GM12873 (cell line): Measurements from ENCODE around the gene ZNF775.

Experiments used
- CTCF ChIP-seq: IDR thresholded peaks from 2 replicates; pipeline ENCODE4 v1.5.1; 2012; ENCODE audit warnings: low read depth, mild to moderate bottlenecking, moderate library complexity, low read length, control low read depth; ENCODE audit not compliant: insufficient read depth; ENCODE audit errors: missing control alignments

Gene ZNF775

GRCh38 chr7:150404805-150405583 lies 25.9 kb downstream of the ZNF775 start:
- peak; percentile 35 for TF ChIP-seq CTCF

- no peak for TF ChIP-seq CTCF
Measured at GRCh38 chr7:150405584-150406311, 26.6 kb downstream of the ZNF775 start.

DNA sequence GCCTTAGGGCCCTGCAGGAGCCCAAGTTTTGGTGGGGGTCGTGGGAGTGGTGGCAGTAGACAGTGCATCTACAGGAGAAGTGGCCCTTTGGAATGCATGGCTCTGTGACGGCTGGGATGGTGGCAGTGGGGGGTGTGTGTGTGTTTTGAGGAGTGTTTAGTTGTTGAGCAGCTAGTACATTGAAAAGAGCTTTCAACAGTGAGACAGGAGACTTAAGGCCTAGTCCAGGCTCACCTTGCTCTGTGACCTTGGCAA lies 27.1 kb downstream of the ZNF775 start:
- no peak for TF ChIP-seq CTCF

DNA sequence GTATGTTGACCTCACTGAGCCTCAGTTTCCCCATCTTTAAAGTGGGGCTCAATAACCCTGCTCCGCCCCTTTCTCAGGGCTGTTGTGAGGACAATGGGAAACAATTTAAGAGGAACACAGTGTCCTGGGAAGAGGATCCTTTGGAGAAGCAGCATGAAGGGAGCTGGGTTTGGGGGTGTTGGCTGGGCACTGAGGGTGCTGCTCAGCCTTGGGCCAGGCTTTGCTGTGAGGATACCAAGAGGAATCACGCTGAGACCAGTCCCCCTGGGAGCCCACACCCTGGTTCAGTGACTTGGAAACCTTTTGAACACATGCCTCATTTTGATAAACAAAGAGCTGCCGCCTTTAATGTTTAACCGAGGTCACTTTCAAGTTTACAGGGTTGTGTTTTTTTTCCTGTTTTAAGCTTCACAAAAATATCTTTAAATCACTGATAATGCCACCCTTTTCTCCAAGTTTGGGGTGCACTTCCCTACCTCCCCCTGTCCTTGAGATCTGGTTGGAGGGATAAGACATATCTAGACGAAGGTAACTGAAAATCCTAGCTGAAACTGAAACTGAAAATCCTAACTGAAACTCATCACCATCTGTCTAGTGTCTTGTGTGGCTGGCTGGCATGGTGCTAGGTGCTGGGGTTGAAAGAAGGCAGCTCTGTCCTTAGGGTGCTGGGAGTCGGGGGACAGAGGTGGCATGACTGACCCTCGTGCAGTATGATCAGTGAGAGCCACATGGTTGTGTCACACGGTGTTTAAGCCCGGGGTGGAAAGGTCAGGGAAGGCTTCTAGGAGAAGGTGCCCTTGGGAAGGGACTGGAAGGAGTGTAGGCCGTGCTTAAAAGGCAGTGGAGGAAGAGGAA lies 27.7 kb downstream of the ZNF775 start:
- TF ChIP-seq CTCF, result no peak

DNA sequence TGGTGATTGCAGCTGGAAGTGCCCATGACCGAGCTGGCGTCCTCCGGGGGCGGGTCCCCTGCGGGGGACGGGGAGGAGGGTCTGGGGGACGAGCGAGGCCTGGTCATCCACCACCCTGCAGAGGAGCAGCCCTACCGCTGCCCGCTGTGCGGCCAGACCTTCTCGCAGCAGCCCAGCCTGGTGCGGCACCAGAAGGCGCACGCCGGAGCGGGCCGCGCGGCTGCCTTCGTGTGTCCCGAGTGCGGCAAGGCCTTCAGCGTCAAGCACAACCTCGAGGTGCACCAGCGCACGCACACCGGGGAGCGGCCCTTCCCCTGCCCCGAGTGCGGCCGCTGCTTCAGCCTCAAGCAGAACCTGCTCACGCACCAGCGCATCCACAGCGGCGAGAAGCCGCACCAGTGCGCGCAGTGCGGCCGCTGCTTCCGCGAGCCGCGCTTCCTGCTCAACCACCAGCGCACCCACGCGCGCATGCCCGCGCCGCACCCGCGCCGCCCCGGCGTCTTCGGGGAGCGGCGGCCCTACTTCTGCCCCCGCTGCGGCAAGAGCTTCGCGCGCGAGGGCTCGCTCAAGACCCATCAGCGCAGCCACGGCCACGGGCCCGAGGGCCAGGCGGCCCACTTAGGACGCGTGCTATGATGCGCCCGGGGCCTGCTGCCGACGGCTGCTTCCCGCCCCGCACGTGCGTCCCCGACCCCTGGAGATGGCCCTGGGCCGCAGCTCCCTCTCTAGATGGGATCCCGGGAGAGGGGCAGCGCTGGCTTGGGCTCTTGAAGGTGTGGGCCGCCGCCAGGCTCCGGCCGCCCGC lies 28.7 kb downstream of the ZNF775 start:
- no peak for TF ChIP-seq CTCF

GRCh38 chr7:150408393-150409299 lies 29.5 kb downstream of the ZNF775 start:
- TF ChIP-seq CTCF, result no peak
